Measurements from ENCODE around the gene AP4S1.

The AP4S1 gene

GRCh38 chr14:31127690-31128089, 102.2 kb downstream of the AP4S1 start:
- TF ChIP-seq CTCF (IDR thresholded peaks at IDR 0.05; ENCODE audit: low read depth, low read length) = no peak
- DNase-seq (ENCODE audit: extremely low read depth, low read depth) = no peak

- no peak for TF ChIP-seq CTCF (IDR thresholded peaks at IDR 0.05; ENCODE audit: low read depth, low read length)
Observed at GRCh38 chr14:31128601-31129526, 103.4 kb downstream of the AP4S1 start.

GRCh38 chr14:31133133-31133532, 107.7 kb downstream of the AP4S1 start:
- no peak for DNase-seq (ENCODE audit: extremely low read depth, low read depth)
- TF ChIP-seq CTCF (IDR thresholded peaks at IDR 0.05; ENCODE audit: low read depth, low read length) = no peak

More at GRCh38 chr14:31128601-31129526, 103.4 kb downstream of the AP4S1 start:
- no peak for DNase-seq (ENCODE audit: extremely low read depth, low read depth)

- no peak for DNase-seq (ENCODE audit: extremely low read depth, low read depth)
- TF ChIP-seq CTCF (IDR thresholded peaks at IDR 0.05; ENCODE audit: low read depth, low read length) = no peak
Observed at GRCh38 chr14:31137214-31137889, 111.9 kb downstream of the AP4S1 start.

- DNase-seq (ENCODE audit: extremely low read depth, low read depth) = no peak
- no peak for TF ChIP-seq CTCF (IDR thresholded peaks at IDR 0.05; ENCODE audit: low read depth, low read length)
Observed at GRCh38 chr14:31138301-31138700, 112.9 kb downstream of the AP4S1 start.

- no peak for TF ChIP-seq CTCF (IDR thresholded peaks at IDR 0.05; ENCODE audit: low read depth, low read length)
- no peak for DNase-seq (ENCODE audit: extremely low read depth, low read depth)
Observed at GRCh38 chr14:31139301-31139847, 113.9 kb downstream of the AP4S1 start.
